H7 (cell line): ENCODE results near the gene FGF12. TPM values are rescaled to one million over a fixed set of nuclear protein-coding genes. Genes with fewer than 3 reads are reported as not detected.

Source experiments
- DNase-seq: peaks from one replicate; pipeline ENCODE4 v3.0.0; 2012
- H3K27me3 ChIP-seq: 2 replicates; pipeline ENCODE4 v1.6.0; 2011; ENCODE audit warnings: mild to moderate bottlenecking, low read length; ENCODE audit not compliant: control insufficient read depth, insufficient read depth
- H3K36me3 ChIP-seq: replicated peaks from 2 replicates; pipeline ENCODE4 v1.5.1; 2011; ENCODE audit warnings: low read length; ENCODE audit not compliant: control insufficient read depth, insufficient read depth
- H3K4me3 ChIP-seq: 2 replicates; pipeline ENCODE4 v1.5.1; 2011; ENCODE audit warnings: low read depth, mild to moderate bottlenecking, control low read depth, low read length, moderate library complexity; ENCODE audit not compliant: insufficient read depth
- total RNA-seq: library from RNA; depleted of rRNA; stranded (reverse); fragments of >200 nt; shearing (Covaris generic); gene quantifications from 2 replicates; pipeline ENCODE4 v1.2.3, GENCODE V29; 2014

FGF12 gene
- total RNA-seq, 1 experiment from 2014 or later, result 9.6 TPM

DNA sequence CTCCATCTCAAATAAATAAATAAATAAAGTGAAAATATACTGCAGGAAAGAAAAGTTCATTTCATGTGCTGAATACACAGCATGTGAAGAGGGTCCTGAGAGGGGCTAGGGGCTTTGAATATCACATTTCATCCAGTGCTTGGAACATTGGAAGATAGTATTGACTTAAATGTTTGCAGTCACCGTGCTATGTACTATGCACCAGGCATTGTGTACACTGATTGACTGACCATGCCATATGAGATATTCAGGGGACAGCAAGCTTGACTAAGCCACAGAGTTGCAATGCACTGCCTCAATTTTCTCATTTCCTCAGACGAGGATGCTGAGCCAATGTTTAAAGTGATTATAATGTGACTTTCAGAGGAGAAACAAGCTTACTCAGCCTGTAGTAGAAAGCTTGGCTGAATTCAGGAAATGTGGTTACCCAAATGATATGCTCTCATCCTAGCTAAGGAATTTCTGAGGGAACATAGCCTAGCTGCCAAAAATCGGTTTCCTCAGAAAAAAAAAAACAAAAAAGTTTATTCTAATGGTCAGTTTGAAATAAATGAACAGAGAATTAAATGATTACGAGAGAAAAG lies 557.9 kb downstream of the FGF12 start:
- DNase-seq, result no peak
- Histone ChIP-seq H3K36me3 (no peaks in the 10 kb centered on the region), H3K27me3 (no peaks in the 10 kb centered on the region), H3K4me3 (no peak overlapping the region)

DNA sequence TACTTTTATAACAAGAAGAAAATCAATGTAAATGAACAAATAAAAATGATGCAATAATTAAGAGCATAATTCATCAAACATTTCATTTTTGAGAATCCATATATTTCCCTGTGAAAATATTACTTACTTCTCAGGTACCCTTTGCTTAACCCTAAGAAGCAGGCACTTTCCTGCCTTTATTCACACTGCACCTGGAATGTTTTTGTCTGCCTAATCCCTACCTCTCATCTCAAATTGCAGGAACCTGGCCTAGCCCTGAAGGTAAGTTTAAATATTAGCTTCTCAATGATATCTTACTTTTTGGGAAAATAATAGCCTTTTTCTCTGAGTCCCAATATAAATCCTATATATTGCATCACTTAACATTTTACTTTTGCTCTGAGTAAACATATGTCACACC lies 559.1 kb downstream of the FGF12 start:
- H3K36me3 ChIP-seq, result no peaks in the 10 kb centered on the region
- no peak for DNase-seq

DNA sequence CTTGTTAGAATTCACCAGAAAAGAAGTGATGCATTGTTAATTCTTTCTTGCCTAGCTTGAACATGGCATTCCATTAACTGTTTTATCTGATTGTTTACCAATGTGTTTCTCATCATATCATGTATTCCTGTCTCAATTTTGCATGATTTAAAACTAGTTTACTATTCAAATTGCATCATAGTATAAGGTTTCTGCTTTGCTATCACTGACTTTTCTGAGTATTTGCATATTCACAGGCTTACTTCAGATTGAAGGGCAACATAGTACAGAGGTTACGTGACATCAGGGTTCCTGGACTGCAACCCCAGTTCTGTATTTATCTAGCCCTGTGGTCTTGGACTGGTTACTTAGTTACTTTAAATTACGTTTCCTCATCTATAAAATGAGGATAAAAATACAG lies 561.8 kb downstream of the FGF12 start:
- no peak for DNase-seq
- no peak overlapping the region for H3K4me3 ChIP-seq
- no peaks in the 10 kb centered on the region for H3K36me3 ChIP-seq
- H3K27me3 ChIP-seq, result no peaks in the 10 kb centered on the region

More for the DNA sequence above, 559.1 kb downstream of the FGF12 start:
- Histone ChIP-seq H3K27me3 (no peaks in the 10 kb centered on the region), H3K4me3 (no peak overlapping the region)

DNA sequence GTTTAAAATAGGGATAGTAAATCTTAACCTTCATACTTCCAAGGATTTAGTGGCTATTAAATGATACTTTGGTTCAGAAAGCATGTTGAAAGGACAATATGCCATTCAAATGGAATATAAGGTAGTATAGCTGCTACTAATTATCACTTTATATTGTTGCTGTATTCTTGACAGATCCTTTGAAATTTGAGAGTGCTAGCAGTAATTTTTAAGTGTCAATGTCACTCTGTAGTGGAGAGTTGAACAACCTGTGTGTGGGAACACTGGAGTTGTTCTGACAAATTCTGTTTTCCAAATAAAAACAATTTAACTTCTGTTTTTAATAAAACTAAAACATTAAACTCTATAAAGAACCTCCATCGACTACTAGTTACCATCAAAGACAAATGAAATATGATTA lies 565.7 kb downstream of the FGF12 start:
- no peaks in the 10 kb centered on the region for H3K36me3 ChIP-seq
- no peak overlapping the region for H3K4me3 ChIP-seq
- no peaks in the 10 kb centered on the region for H3K27me3 ChIP-seq
- DNase-seq, result no peak

GRCh38 chr3:192156382-192156781 lies 571.0 kb downstream of the FGF12 start:
- Histone ChIP-seq H3K4me3 (no peak overlapping the region), H3K36me3 (no peaks in the 10 kb centered on the region), H3K27me3 (no peaks in the 10 kb centered on the region)
- no peak for DNase-seq

DNA sequence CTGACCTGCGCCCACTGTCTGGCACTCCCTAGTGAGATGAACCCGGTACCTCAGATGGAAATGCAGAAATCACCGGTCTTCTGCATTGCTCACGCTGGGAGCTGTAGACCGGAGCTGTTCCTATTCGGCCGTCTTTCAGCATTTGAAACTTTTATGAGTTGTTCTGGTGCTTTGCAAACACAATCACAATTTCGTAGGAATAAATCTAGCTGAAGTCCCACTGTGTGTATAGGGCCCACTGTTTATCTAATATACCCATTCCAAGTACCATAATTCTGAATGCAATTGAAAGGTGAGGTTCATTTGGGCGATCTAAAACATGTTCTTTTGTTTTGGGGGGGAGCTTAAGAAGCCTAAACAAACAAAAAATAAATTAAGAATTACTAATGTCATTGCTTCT lies 572.1 kb downstream of the FGF12 start:
- Histone ChIP-seq H3K4me3 (peak overlapping the region; percentile 36), H3K36me3 (no peaks in the 10 kb centered on the region), H3K27me3 (no peaks in the 10 kb centered on the region)
- no peak for DNase-seq

DNA sequence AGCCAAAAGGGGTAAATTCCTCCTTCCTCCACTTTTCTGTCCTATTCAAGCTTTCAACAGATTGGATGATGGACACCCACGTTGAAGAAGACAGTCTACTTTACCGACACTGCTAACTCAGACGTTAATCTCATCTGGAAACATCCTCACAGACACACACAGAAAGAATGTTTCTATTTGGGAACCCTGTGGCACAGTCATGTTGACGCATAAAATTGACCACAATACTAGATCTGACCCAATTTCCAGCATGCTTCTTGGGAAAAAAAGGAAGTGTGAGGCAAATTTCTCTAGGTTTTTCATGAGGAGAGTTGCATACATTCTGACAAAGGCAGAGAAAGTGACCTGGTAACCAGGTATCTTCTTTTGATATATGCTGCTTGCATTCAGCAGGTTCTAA lies 594.1 kb downstream of the FGF12 start:
- Histone ChIP-seq H3K36me3 (no peaks in the 10 kb centered on the region), H3K4me3 (no peak overlapping the region), H3K27me3 (no peaks in the 10 kb centered on the region)
- no peak for DNase-seq

DNA sequence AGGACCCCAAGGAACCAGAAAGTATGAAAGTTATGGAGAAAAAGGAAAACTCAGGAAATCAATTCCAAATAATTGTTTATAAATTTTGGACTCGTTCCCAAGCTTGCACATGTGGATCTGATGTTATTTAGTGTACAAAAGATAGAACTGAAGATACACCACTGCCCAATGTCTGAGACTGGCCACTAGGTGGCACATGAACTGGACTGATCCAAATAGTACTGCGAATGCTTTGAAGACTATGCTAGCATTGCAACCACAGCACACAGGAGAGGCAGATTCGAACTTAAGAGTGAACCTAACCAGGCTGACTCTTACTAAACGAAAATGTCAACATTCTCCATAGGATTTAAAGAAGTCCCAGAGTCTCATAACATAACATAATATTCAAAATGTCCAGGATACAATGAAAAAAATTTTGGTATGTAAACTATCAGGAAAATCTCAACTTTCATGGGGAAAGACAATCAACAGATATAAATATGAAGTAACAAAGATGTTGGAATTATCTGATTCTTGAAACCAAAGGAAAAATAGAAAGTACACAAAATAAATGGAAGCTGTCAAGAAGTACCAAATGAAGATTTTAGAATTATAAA lies 596.7 kb downstream of the FGF12 start:
- DNase-seq, result peak; percentile 23
- Histone ChIP-seq H3K36me3 (no peaks in the 10 kb centered on the region), H3K27me3 (no peaks in the 10 kb centered on the region), H3K4me3 (no peak overlapping the region)

DNA sequence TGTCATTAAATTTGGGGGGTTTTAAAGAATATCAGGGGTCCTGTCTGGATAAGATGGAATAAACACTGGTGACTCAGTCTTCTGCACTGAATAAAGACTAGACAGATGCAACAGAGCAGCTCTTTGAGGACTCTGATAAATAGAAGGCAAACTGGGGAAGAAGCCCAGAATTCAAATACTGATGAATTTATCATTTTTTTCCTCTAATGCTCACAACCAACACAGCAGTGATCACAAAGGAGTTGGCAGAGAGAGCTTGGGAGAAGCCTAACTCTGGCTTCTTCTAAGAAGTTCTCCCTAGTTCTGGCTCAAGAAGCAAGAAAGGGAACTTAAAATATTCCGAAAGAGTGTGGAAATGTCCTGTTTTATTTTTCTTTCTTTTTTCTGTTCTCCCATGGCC lies 597.8 kb downstream of the FGF12 start:
- DNase-seq, result no peak
- Histone ChIP-seq H3K36me3 (no peaks in the 10 kb centered on the region), H3K4me3 (no peak overlapping the region), H3K27me3 (no peaks in the 10 kb centered on the region)

DNA sequence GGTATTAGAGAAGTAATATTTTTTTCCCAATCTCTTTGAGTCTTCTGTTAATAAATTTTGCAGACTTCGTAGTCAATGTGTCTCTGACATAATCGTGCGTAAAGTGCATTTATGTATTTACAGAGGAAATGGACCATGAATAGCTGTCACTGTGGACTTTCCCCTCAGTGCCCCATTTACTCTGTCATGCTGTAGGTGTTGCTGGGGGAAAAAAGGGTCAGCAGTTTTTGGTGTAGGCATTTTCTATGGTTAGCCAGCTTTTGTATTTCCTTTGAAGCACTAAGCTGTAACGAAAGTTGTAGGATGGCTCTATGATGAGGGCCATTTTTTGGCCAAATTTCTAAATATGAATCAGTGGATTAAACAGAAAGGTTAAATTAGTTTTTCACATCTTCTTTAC lies 598.4 kb downstream of the FGF12 start:
- no peaks in the 10 kb centered on the region for H3K36me3 ChIP-seq
- H3K27me3 ChIP-seq, result no peaks in the 10 kb centered on the region
- DNase-seq, result no peak
- H3K4me3 ChIP-seq, result no peak overlapping the region

- Histone ChIP-seq H3K4me3 (no peak overlapping the region), H3K27me3 (no peaks in the 10 kb centered on the region), H3K36me3 (no peaks in the 10 kb centered on the region)
- no peak for DNase-seq
These were observed 599.3 kb downstream of the FGF12 start for GRCh38 chr3:192128060-192128459.

- no peak overlapping the region for H3K4me3 ChIP-seq
- no peaks in the 10 kb centered on the region; the same call in 1 of the 2 replicates for H3K27me3 ChIP-seq
- H3K36me3 ChIP-seq, result no peaks in the 10 kb centered on the region
- no peak for DNase-seq
These were observed 604.3 kb downstream of the FGF12 start for GRCh38 chr3:192122832-192123594.

GRCh38 chr3:192121923-192122322 lies 605.4 kb downstream of the FGF12 start:
- no peaks in the 10 kb centered on the region; the same call in 1 of the 2 replicates for H3K27me3 ChIP-seq
- H3K36me3 ChIP-seq, result no peaks in the 10 kb centered on the region
- no peak for DNase-seq
- no peak overlapping the region for H3K4me3 ChIP-seq

- no peaks in the 10 kb centered on the region for H3K27me3 ChIP-seq
- DNase-seq, result no peak
- no peaks in the 10 kb centered on the region for H3K36me3 ChIP-seq
- H3K4me3 ChIP-seq, result no peak overlapping the region
These were observed 618.5 kb downstream of the FGF12 start for GRCh38 chr3:192108820-192109219.

DNA sequence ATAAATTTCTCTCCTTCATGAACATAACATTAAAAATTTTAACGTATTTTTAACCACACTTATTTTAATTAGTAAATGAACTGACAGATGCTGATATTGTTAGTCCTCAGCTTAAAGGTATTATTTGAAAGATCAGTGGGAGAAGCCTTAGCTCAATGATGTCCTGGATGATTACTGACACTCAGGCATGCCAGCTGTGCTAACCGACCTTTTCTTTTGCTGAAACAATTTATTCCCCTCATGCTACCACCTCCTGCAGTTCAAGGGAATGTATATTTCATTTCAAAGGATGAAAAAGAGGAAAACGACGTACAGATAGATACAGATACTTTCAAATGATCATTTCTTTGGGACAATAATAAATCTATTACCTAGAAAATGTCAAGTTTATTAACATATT lies 620.8 kb downstream of the FGF12 start:
- no peak for DNase-seq
- Histone ChIP-seq H3K4me3 (no peak overlapping the region), H3K36me3 (no peaks in the 10 kb centered on the region), H3K27me3 (no peaks in the 10 kb centered on the region)
